ENCODE results near the gene FFAR3.
A peak's percentile ranks its signal among the peaks of the same experiment; 100 is the strongest.
"Not testable (repeated sequence)": the region's sequence is repeated elsewhere in the genome, so short reads cannot be mapped to it uniquely, and the experiment has no call there.

Gene FFAR3

GRCh38 chr19:35399948-35400772 lies 41.9 kb downstream of the FFAR3 start:
- no peak for DNase-seq

GRCh38 chr19:35400773-35401100 lies 42.5 kb downstream of the FFAR3 start:
- no peak for DNase-seq

- not testable (repeated sequence) for DNase-seq
These were observed 43.2 kb downstream of the FFAR3 start for GRCh38 chr19:35401416-35401815.

- no peak for DNase-seq
These were observed 45.0 kb downstream of the FFAR3 start for GRCh38 chr19:35403116-35403760.

GRCh38 chr19:35404879-35405622 lies 46.8 kb downstream of the FFAR3 start:
- DNase-seq, result peak in 12 of 56 donors; percentile 2 to 51 (median 19)

- DNase-seq, result no peak
These were observed 49.4 kb downstream of the FFAR3 start for GRCh38 chr19:35407619-35408018.

- no peak for DNase-seq
These were observed 50.3 kb downstream of the FFAR3 start for GRCh38 chr19:35408284-35409171.

GRCh38 chr19:35409191-35409590 lies 50.9 kb downstream of the FFAR3 start:
- DNase-seq, result no peak

All from amygdala (tissue), 56 donors.